Neural progenitor cell (in vitro differentiated cells): ENCODE measurements around the gene EFCAB11. TPM values are rescaled to one million over a fixed set of nuclear protein-coding genes. Genes with fewer than 3 reads are reported as not detected.

Experiments used
- DNase-seq: peaks from one replicate; pipeline ENCODE4 v3.0.0-alpha.2; 2016; ENCODE audit warnings: low spot score
- H2AFZ ChIP-seq: fragments of 200-600 bp; sonication (generic); replicated peaks from 2 replicates; pipeline ENCODE4 v1.6.1; 2016; ENCODE audit warnings: antibody characterized with exemption
- H3F3A ChIP-seq: fragments of 200-600 bp; sonication (generic); 2 replicates; pipeline ENCODE4 v1.6.1; 2016; ENCODE audit warnings: antibody characterized with exemption, low read depth
- H3K27ac ChIP-seq: fragments of 200-600 bp; sonication (generic); 2 replicates; pipeline ENCODE4 v1.5.1; 2016; ENCODE audit warnings: mild to moderate bottlenecking
- H3K27me3 ChIP-seq: fragments of 200-600 bp; sonication (generic); 2 replicates; pipeline ENCODE4 v1.6.1; 2016; ENCODE audit warnings: mild to moderate bottlenecking, moderate library complexity
- H3K36me3 ChIP-seq: fragments of 200-600 bp; sonication (generic); 2 replicates; pipeline ENCODE4 v1.5.1; 2016
- H3K4me1 ChIP-seq: fragments of 200-600 bp; sonication (generic); 2 replicates; pipeline ENCODE4 v1.6.1; 2016; ENCODE audit warnings: mixed run types
- H3K4me2 ChIP-seq: fragments of 200-600 bp; sonication (generic); 2 replicates; pipeline ENCODE4 v1.6.1; 2016
- H3K4me3 ChIP-seq: fragments of 200-600 bp; sonication (generic); 2 replicates; pipeline ENCODE4 v1.5.1; 2016
- H3K79me2 ChIP-seq: fragments of 200-600 bp; sonication (generic); 2 replicates; pipeline ENCODE4 v1.6.1; 2016; ENCODE audit warnings: low read depth
- H3K9ac ChIP-seq: fragments of 200-600 bp; sonication (generic); 2 replicates; pipeline ENCODE4 v1.6.1; 2016
- H3K9me3 ChIP-seq: fragments of 200-600 bp; sonication (generic); 2 replicates; pipeline ENCODE4 v1.5.1; 2016; ENCODE audit warnings: low read depth
- H4K20me1 ChIP-seq: fragments of 200-600 bp; sonication (generic); 2 replicates; pipeline ENCODE4 v1.6.1; 2016; ENCODE audit warnings: low read depth
- H3K27ac Mint-ChIP-seq: 3 replicates; pipeline ENCODE4 v1.8.0; 2021; ENCODE audit warnings: mixed read lengths
- H3K27me3 Mint-ChIP-seq: 2 replicates; pipeline ENCODE4 v1.8.0; 2022; ENCODE audit warnings: low read depth, mild to moderate bottlenecking, inconsistent platforms, moderate library complexity, mixed read lengths; ENCODE audit not compliant: insufficient read depth
- H3K36me3 Mint-ChIP-seq: 3 replicates; pipeline ENCODE4 v1.8.0; 2021; ENCODE audit warnings: mixed read lengths
- H3K4me1 Mint-ChIP-seq: 3 replicates; pipeline ENCODE4 v1.8.0; 2021; ENCODE audit warnings: mixed read lengths
- H3K4me3 Mint-ChIP-seq: 3 replicates; pipeline ENCODE4 v1.8.0; 2021; ENCODE audit warnings: mild to moderate bottlenecking, moderate library complexity, mixed read lengths
- H3K9me3 Mint-ChIP-seq: 3 replicates; pipeline ENCODE4 v1.8.0; 2020; ENCODE audit warnings: mixed read lengths
- CTCF ChIP-seq: fragments of 200-600 bp; sonication (generic); IDR thresholded peaks from 2 replicates; pipeline ENCODE4 v1.5.1; 2017; ENCODE audit warnings: antibody characterized with exemption, mild to moderate bottlenecking
- EZH2 ChIP-seq: fragments of 200-600 bp; sonication (generic); IDR thresholded peaks from 2 replicates; pipeline ENCODE4 v1.6.1; 2017; ENCODE audit warnings: antibody characterized with exemption, mild to moderate bottlenecking, moderate library complexity
- EZH2phosphoT487 ChIP-seq: fragments of 200-600 bp; sonication (generic); IDR thresholded peaks from 2 replicates; pipeline ENCODE4 v1.6.1; 2017; ENCODE audit warnings: antibody characterized with exemption
- total RNA-seq: library from RNA; depleted of rRNA; stranded (reverse); fragments of >200 nt; gene quantifications from 2 replicates; pipeline ENCODE4 v1.2.3, GENCODE V29; 2015; ENCODE audit warnings: low replicate concordance

Gene EFCAB11
- total RNA-seq, 1 donor from 2014 or later = 27.6 TPM

GRCh38 chr14:89915114-89915878 lies 39.2 kb downstream of the EFCAB11 start:
- Histone ChIP-seq H3K36me3 (no peaks in the 10 kb centered on the region), H3K27ac (no peak overlapping the region), H2AFZ (no peak overlapping the region), H3K9ac (no peak overlapping the region), H3K4me2 (no peak overlapping the region), H3K79me2 (no peaks in the 10 kb centered on the region), H3K4me3 (no peak overlapping the region), H3K27me3 (no peaks in the 10 kb centered on the region), H4K20me1 (no peaks in the 10 kb centered on the region), H3K9me3 (no peaks in the 10 kb centered on the region), H3F3A (peaks cover 15% of the 10 kb centered on the region), H3K4me1 (peaks cover 9% of the 10 kb centered on the region)
- H3K4me1 Mint-ChIP-seq = peaks cover 43% of the 10 kb centered on the region
- DNase-seq = peak; percentile 62
- H3K4me3 Mint-ChIP-seq = no peak overlapping the region
- no peak overlapping the region for H3K27ac Mint-ChIP-seq
- TF ChIP-seq EZH2phosphoT487 = no peak
- peak; percentile 98 for TF ChIP-seq CTCF
- H3K9me3 Mint-ChIP-seq = no peaks in the 10 kb centered on the region
- no peaks in the 10 kb centered on the region for H3K36me3 Mint-ChIP-seq
- peaks cover 2% of the 10 kb centered on the region for H3K27me3 Mint-ChIP-seq

- peaks cover 45% of the 10 kb centered on the region for H3K4me1 Mint-ChIP-seq
- peak overlapping the region; percentile 40 for H3K4me3 Mint-ChIP-seq
- Histone ChIP-seq H3K4me3 (no peak overlapping the region), H3K36me3 (no peaks in the 10 kb centered on the region), H3K27ac (no peak overlapping the region), H3K4me1 (peaks cover 9% of the 10 kb centered on the region), H3K9ac (no peak overlapping the region), H3F3A (peaks cover 15% of the 10 kb centered on the region), H3K79me2 (no peaks in the 10 kb centered on the region), H3K9me3 (no peaks in the 10 kb centered on the region), H3K27me3 (no peaks in the 10 kb centered on the region), H3K4me2 (no peak overlapping the region), H2AFZ (no peak overlapping the region), H4K20me1 (no peaks in the 10 kb centered on the region)
- H3K9me3 Mint-ChIP-seq = no peaks in the 10 kb centered on the region
- TF ChIP-seq CTCF = no peak
- H3K27ac Mint-ChIP-seq = peak overlapping the region; percentile 98
- no peak for DNase-seq
- H3K27me3 Mint-ChIP-seq = peaks cover 2% of the 10 kb centered on the region
- peaks cover 5% of the 10 kb centered on the region for H3K36me3 Mint-ChIP-seq
These were observed 41.8 kb downstream of the EFCAB11 start for GRCh38 chr14:89912667-89913211.

GRCh38 chr14:89912221-89912620 lies 42.3 kb downstream of the EFCAB11 start:
- H3K27ac ChIP-seq = no peak overlapping the region
- H3K79me2 ChIP-seq = no peaks in the 10 kb centered on the region
- peaks cover 5% of the 10 kb centered on the region for H3K36me3 Mint-ChIP-seq
- peaks cover 45% of the 10 kb centered on the region for H3K4me1 Mint-ChIP-seq
- TF ChIP-seq EZH2 (no peak), EZH2phosphoT487 (no peak), CTCF (no peak)
- H3K4me1 ChIP-seq = peaks cover 9% of the 10 kb centered on the region
- H3K36me3 ChIP-seq = no peaks in the 10 kb centered on the region
- no peak overlapping the region for H3K4me2 ChIP-seq
- no peaks in the 10 kb centered on the region for H3K9me3 Mint-ChIP-seq
- no peak for DNase-seq
- peak overlapping the region; percentile 40 for H3K4me3 Mint-ChIP-seq
- no peak overlapping the region for H3K4me3 ChIP-seq
- peaks cover 15% of the 10 kb centered on the region for H3F3A ChIP-seq
- no peaks in the 10 kb centered on the region for H3K27me3 ChIP-seq
- H4K20me1 ChIP-seq = no peaks in the 10 kb centered on the region
- H3K9me3 ChIP-seq = no peaks in the 10 kb centered on the region
- H3K27me3 Mint-ChIP-seq = peaks cover 2% of the 10 kb centered on the region
- peak overlapping the region; percentile 98 for H3K27ac Mint-ChIP-seq
- no peak overlapping the region for H3K9ac ChIP-seq
- no peak overlapping the region for H2AFZ ChIP-seq
